Endodermal cell (in vitro differentiated cells): Measurements from ENCODE around the gene NFATC1. TPM values are rescaled to one million over a fixed set of nuclear protein-coding genes. Genes with fewer than 3 reads are reported as not detected.

Experiments
- DNase-seq: peaks from one replicate; pipeline ENCODE4 v3.0.0-alpha.2; 2017
- H3K27ac ChIP-seq: 2 replicates; pipeline ENCODE4 v1.5.1; 2013; ENCODE audit warnings: mild to moderate bottlenecking, low read depth, low read length, moderate library complexity
- H3K27me3 ChIP-seq: 2 replicates; pipeline ENCODE4 v1.6.1; 2013; ENCODE audit warnings: mild to moderate bottlenecking, low read length, moderate library complexity; ENCODE audit not compliant: insufficient read depth, control insufficient read depth, poor library complexity, severe bottlenecking
- H3K36me3 ChIP-seq: 2 replicates; pipeline ENCODE4 v1.7.0; 2013; ENCODE audit warnings: mild to moderate bottlenecking, low read length, moderate library complexity; ENCODE audit not compliant: control insufficient read depth, insufficient read depth
- H3K4me1 ChIP-seq: one replicate; pipeline ENCODE4 v1.7.0; 2013; ENCODE audit warnings: low read length; ENCODE audit not compliant: control insufficient read depth, insufficient read depth
- H3K4me3 ChIP-seq: 2 replicates; pipeline ENCODE4 v1.5.1; 2013; ENCODE audit warnings: mild to moderate bottlenecking, low read length, moderate library complexity
- H3K9ac ChIP-seq: 2 replicates; pipeline ENCODE4 v1.6.1; 2013; ENCODE audit warnings: mild to moderate bottlenecking, low read length, moderate library complexity; ENCODE audit not compliant: poor library complexity, severe bottlenecking; ENCODE audit errors: extremely low read depth
- H3K9me3 ChIP-seq: 2 replicates; pipeline ENCODE4 v1.6.1; 2013; ENCODE audit warnings: mild to moderate bottlenecking, low read length, moderate library complexity; ENCODE audit not compliant: control insufficient read depth
- H3K27ac Mint-ChIP-seq: 2 replicates; pipeline ENCODE4 v1.8.0; 2020; ENCODE audit warnings: mixed read lengths
- H3K27me3 Mint-ChIP-seq: 2 replicates; pipeline ENCODE4 v1.8.0; 2021; ENCODE audit warnings: mild to moderate bottlenecking, mixed read lengths; ENCODE audit not compliant: insufficient read depth
- H3K36me3 Mint-ChIP-seq: 2 replicates; pipeline ENCODE4 v1.8.0; 2020; ENCODE audit warnings: low read depth, mixed read lengths
- H3K4me1 Mint-ChIP-seq: 2 replicates; pipeline ENCODE4 v1.8.0; 2020; ENCODE audit warnings: mixed read lengths
- H3K4me3 Mint-ChIP-seq: 2 replicates; pipeline ENCODE4 v1.8.0; 2020; ENCODE audit warnings: mild to moderate bottlenecking, moderate library complexity, mixed read lengths
- H3K9me3 Mint-ChIP-seq: 2 replicates; pipeline ENCODE4 v1.8.0; 2020; ENCODE audit warnings: mild to moderate bottlenecking, mixed read lengths
- CTCF ChIP-seq: fragments of 200-600 bp; sonication (generic); conservative IDR thresholded peaks from 2 replicates; pipeline ENCODE4 v1.5.0; 2021; ENCODE audit warnings: antibody characterized with exemption, mild to moderate bottlenecking
- WGBS, 2 experiments: methylation state at CpG; one replicate each; pipeline versions ENCODE4 v1.1.5 to v1.1.7; 2013; ENCODE audit warnings: missing lambda C conversion rate in 2 of 2, mixed read lengths in 1 of 2; ENCODE audit not compliant: insufficient coverage in 1 of 2, insufficient read length in 1 of 2; 5-methylcytosine and 5-hydroxymethylcytosine counted together
- total RNA-seq, 2 donors: library from RNA; stranded (reverse); fragmentation: NEBNext Ultra II Directional in 1 of 2; extraction: Animal tissue kit (Norgen Biotek cat#: 25700) in 1 of 2; gene quantifications; 2 replicates in 1 of 2; 3 replicates in 1 of 2; pipeline ENCODE4 v1.2.1, GENCODE V29; 2021

The NFATC1 gene
- total RNA-seq, 2 donors from 2014 or later: 23.4 to 32.5 TPM

GRCh38 chr18:79425569-79425886 is 29.8 kb downstream of the NFATC1 start:
- H3K4me3 Mint-ChIP-seq: no peak overlapping the region
- Histone ChIP-seq H3K9me3 (no peaks in the 10 kb centered on the region), H3K36me3 (no peaks in the 10 kb centered on the region), H3K27ac (peak overlapping the region; percentile 57), H3K9ac (no peak overlapping the region), H3K4me1 (no peaks in the 10 kb centered on the region), H3K4me3 (no peak overlapping the region), H3K27me3 (no peaks in the 10 kb centered on the region)
- H3K27ac Mint-ChIP-seq: peak overlapping the region; percentile 61
- H3K9me3 Mint-ChIP-seq: no peaks in the 10 kb centered on the region
- DNase-seq: no peak
- H3K36me3 Mint-ChIP-seq: peaks cover 36% of the 10 kb centered on the region
- H3K4me1 Mint-ChIP-seq: no peaks in the 10 kb centered on the region
- H3K27me3 Mint-ChIP-seq: no peaks in the 10 kb centered on the region
- TF ChIP-seq CTCF: no peak
- WGBS, 2 experiments: 81 to 88% methylated on average over 11 to 12 of the region's 12 CpGs

- H3K4me3 ChIP-seq: no peak overlapping the region
- H3K4me3 Mint-ChIP-seq: no peak overlapping the region
- 92 to 95% methylated on average over 28 to 37 of the region's 37 CpGs for WGBS, 2 experiments
- TF ChIP-seq CTCF: no peak
- H3K4me1 ChIP-seq: no peaks in the 10 kb centered on the region
- no peaks in the 10 kb centered on the region for H3K27me3 Mint-ChIP-seq
- H3K4me1 Mint-ChIP-seq: no peaks in the 10 kb centered on the region
- no peak overlapping the region for H3K9ac ChIP-seq
- no peaks in the 10 kb centered on the region for H3K9me3 ChIP-seq
- H3K9me3 Mint-ChIP-seq: no peaks in the 10 kb centered on the region
- peaks cover 34% of the 10 kb centered on the region for H3K36me3 Mint-ChIP-seq
- DNase-seq: no peak
- H3K27ac Mint-ChIP-seq: no peak overlapping the region
- H3K36me3 ChIP-seq: no peaks in the 10 kb centered on the region
- H3K27ac ChIP-seq: no peak overlapping the region
- H3K27me3 ChIP-seq: no peaks in the 10 kb centered on the region
Observed at GRCh38 chr18:79426376-79427300, 30.9 kb downstream of the NFATC1 start.

- DNase-seq: no peak
- H3K36me3 Mint-ChIP-seq: peaks cover 29% of the 10 kb centered on the region
- no peaks in the 10 kb centered on the region for H3K9me3 Mint-ChIP-seq
- Histone ChIP-seq H3K4me3 (no peak overlapping the region), H3K36me3 (no peaks in the 10 kb centered on the region), H3K27ac (peak overlapping the region; percentile 49), H3K27me3 (no peaks in the 10 kb centered on the region), H3K9ac (no peak overlapping the region), H3K9me3 (no peaks in the 10 kb centered on the region), H3K4me1 (no peaks in the 10 kb centered on the region)
- no peak overlapping the region for H3K4me3 Mint-ChIP-seq
- TF ChIP-seq CTCF: no peak
- WGBS, 2 experiments: 94 to 95% methylated on average over 3 to 26 of the region's 29 CpGs
- no peak overlapping the region for H3K27ac Mint-ChIP-seq
- H3K4me1 Mint-ChIP-seq: no peaks in the 10 kb centered on the region
- no peaks in the 10 kb centered on the region for H3K27me3 Mint-ChIP-seq
Observed at GRCh38 chr18:79427368-79428225, 31.9 kb downstream of the NFATC1 start.
